ENCODE data around the gene KATNBL1.
"Not testable (repeated sequence)": the region's sequence is repeated elsewhere in the genome, so short reads cannot be mapped to it uniquely, and the experiment has no call there.

The KATNBL1 gene

GRCh38 chr15:34193272-34193671 is 16.6 kb downstream of the KATNBL1 start:
- DNase-seq, result not testable (repeated sequence)

GRCh38 chr15:34188711-34189110 is 21.2 kb downstream of the KATNBL1 start:
- no peak for DNase-seq

DNA sequence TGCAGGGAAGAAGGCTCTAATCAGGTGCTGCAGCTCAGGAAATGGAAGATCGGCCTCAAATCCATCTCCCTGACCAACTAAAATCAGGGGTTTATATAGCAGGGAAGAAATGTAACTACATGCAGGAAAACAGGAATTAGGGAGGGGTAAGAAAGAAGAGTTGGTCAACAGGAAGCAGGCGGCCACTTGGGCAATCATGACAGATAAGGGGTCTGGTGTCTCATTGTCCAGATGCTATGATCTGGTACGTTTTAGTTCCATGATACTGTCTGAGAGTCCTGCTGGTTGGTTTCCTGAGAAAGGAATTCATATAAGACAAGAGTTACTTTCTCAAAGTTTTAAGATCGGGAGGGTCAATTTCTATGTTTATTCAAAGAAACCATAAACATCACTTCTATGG is 24.2 kb downstream of the KATNBL1 start:
- DNase-seq, result no peak

DNA sequence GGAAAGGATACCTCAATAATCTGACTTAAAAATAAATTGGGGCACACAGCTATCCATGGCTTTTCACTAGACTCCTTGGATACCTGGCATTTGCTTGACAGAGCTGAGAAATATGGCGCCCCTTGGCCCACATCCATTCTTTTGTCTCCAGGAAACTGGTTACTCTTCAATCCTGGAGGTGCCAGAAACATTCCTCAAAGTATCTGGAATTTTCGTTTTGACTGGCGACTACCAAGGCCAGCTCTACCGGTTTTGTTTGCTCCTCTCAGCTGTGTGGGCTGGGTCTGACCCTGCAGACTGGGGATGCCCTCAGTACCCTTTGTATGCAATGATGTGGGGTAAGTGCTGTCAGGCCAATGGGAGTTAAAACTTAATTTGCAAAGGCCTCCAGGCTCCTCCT is 27.0 kb downstream of the KATNBL1 start:
- no peak for DNase-seq

DNA sequence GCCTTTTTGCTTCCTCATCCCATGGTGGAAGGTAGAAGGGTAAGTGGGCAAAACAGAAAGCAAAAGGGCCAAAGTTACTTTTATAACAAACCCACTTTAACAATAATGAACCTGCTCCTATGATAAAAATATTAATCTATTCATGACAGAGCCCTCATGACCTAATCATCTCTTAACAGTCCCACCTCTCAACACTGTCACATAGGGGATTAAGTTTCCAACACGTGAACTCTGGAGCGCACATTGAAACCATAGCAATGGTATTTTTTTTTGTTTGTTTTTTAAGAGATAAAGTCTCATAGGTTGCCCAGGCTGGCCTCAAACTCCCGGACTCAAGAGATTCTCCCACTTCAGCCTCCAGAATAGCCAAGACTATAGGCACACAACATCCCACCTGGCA is 30.7 kb downstream of the KATNBL1 start:
- DNase-seq, result no peak

DNA sequence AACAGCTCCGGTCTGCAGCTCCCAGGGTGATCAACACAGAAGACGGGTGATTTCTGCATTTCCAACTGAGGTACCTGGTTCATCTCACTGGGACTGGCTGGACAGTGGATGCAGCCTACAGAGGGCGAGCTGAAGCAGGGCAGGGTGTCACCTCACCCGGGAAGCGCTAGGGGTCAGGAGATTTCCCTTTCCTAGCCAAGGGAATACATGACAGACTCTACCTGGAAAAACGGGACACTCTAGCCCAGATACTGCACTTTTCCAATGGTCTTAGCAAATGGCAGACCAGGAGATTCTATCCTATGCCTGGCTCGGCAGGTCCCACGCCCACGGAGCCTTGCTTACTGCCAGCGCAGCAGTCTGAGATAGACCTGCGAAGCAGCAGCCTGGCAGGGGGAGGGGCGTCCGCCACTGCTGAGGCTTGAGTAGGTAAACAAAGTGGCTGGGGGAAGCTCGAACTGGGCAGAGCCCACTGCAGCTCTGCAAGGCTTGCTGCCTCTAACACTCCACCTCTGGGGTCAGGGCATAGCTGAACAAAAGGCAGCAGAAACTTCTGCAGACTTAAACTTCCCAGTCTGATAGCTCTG is 43.8 kb downstream of the KATNBL1 start:
- DNase-seq, result not testable (repeated sequence)

DNA sequence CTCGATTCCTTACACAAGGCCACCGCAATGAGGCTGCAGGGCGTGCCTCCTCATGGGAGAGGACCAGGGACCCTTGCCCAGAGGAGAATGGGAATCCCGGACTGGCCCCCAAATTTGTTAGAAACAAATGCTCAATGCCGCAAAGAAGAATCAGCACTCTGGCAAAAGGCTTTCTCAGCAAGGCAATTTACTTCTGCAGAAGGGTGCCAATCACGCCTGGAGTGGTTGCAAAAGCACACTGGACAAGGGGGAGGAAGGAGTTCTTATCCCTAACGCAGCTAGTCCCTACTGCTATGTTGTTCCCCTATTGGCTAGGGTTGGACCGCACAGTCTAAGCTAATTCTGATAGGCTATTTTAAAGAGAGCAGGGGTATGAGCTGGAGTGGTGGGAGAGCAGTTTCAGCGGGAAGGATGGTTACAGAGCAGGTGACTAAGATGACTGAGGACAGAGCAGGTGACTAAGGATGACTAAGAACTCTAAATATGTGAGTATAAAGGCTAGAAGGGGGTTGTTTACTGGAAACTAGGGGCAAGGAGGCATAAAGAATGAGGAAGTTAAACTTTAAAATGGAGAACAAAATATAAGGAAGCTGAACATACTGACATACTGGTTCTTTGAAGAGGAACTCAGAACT is 48.5 kb downstream of the KATNBL1 start:
- no peak for DNase-seq

GRCh38 chr15:34160735-34161134 is 49.2 kb downstream of the KATNBL1 start:
- no peak for DNase-seq

DNA sequence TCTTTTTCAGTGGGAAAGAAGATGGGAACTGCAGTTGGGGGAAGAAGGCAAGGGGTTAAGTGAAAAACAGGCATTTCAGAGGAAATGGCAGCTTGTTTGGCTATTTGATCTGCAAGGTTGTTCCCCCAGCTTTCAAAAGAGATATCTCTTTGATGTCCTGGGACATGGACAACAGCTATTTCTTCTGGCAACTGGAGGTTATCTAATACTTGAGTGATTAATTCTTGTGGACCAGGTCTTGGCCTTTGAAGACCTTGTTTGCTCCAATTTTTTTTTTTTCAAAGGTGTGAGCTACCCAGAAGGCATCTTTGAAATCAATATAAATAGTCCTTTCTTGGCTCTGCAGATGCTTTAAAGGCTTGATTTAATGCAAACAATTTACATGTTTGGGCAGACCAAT is 51.5 kb downstream of the KATNBL1 start:
- DNase-seq, result no peak

GRCh38 chr15:34155859-34156258 is 54.0 kb downstream of the KATNBL1 start:
- DNase-seq, result no peak

GRCh38 chr15:34154725-34155204 is 55.1 kb downstream of the KATNBL1 start:
- no peak for DNase-seq

DNA sequence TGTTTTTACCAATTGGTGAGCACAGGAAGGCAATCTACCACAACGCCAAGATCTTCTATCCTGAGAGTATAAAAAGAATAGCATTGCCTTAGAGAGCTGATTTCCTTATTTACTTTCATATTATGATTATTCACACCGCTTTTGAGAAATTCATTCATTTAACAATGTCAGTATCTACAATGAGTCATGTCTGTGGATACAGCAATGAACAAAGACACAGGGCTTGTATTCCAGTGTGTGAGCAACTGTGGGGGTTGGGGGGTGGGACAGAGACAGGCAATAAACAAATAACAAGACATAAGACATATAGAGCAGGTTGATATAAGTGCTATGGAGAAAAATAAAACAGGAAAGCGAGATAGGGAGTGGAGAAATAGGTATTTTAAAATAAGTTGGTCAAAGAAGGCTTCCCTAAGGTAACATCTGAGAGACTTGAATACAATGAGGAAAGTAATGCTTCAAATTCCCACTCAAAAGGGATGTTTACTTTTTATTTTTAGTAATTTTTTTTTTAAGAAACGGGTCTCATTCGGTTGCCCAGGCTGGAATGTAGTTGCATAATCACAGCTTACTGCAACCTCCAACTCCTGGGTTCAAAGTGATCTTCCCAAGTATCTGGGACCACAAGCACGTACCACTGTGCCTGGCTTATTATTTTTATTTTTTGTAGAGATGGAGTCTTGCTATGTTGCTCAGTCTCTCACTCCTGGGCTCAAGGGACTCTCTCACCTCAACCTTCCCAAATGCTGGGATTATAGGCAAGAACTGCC is 62.3 kb downstream of the KATNBL1 start:
- no peak for DNase-seq

- no peak for DNase-seq
Observed at GRCh38 chr15:34133511-34133910, 76.4 kb downstream of the KATNBL1 start.

- no peak for DNase-seq
Observed at GRCh38 chr15:34132881-34133280, 77.0 kb downstream of the KATNBL1 start.

GRCh38 chr15:34128898-34129297 is 81.0 kb downstream of the KATNBL1 start:
- DNase-seq, result no peak

- DNase-seq, result no peak
Observed at GRCh38 chr15:34126522-34126921, 83.4 kb downstream of the KATNBL1 start.

DNA sequence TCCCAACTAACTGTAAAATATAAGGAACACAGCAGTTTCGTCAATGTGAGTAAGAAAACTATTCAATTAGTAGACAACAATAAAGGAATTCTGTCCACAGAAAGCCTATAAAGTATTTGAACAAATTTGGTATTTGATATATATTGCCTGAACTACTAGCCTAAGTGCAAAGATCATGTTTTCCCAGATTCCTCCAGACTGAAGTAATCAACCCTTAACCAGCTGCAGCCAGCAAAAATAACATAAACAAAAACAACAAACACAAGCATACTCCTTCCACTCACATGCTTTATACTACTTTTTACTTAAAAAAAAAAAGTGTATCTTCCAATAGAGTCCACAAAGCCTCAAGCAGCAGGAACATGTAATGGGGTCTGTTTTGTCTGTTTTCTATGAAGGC is 84.0 kb downstream of the KATNBL1 start:
- no peak for DNase-seq

DNA sequence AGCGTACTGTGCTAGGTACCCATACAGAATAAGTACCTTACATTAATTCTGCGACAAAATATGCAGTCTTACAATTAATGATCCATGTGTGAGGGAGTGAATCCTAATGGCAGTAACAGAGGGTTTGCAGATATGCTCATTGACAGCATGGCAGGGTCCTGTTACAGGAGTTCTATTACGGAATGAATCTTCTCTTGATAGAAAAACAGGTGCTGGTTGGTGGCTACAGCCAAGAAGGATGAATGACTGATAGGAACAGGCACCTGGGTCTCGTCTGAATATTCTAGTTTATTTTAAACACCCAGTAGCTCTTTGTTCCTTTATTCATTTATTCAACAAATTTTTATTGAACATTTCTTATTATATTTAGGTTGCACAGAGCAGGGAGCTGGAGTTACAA is 85.2 kb downstream of the KATNBL1 start:
- DNase-seq, result no peak

GRCh38 chr15:34122771-34123183 is 87.1 kb downstream of the KATNBL1 start:
- DNase-seq, result no peak

- not testable (repeated sequence) for DNase-seq
Observed at GRCh38 chr15:34121786-34122185, 88.1 kb downstream of the KATNBL1 start.

DNA sequence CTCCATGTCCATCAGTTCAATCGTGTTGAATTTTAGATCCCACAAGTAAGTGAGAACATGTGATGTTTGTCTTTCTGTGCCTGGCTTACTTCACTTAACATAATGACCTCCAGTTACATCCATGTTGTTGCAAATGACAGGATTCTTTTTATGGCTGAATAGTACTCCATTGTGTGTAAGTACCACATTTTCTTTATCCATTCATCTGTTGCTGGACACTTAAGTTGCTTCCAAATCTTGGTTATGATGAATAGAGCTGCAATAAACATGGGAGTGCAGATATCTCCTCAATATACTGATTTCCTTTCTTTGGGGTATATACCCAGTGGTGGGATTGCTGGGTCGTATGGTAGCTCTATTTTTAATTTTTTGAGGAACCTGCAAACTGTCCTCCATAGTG is 89.5 kb downstream of the KATNBL1 start:
- DNase-seq, result not testable (repeated sequence)

DNA sequence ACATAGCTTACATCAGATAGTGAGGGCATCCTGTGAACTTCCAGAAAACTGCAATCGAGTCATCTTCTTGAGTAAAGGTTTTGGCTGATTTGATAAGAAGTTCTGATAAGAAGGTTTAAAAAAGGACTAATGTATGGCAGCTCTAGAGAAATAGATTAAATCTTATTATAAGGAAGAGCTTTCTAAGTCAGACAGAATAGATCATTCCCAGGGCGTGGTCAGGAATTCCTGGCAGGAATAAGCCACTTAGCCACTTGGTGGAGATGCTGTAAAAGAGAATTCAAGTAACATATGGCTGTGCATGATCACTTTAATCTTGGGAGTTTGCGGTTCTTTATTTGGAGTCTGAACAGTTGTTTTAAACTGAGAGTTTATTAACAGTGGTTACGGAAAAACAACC is 90.6 kb downstream of the KATNBL1 start:
- no peak for DNase-seq

DNA sequence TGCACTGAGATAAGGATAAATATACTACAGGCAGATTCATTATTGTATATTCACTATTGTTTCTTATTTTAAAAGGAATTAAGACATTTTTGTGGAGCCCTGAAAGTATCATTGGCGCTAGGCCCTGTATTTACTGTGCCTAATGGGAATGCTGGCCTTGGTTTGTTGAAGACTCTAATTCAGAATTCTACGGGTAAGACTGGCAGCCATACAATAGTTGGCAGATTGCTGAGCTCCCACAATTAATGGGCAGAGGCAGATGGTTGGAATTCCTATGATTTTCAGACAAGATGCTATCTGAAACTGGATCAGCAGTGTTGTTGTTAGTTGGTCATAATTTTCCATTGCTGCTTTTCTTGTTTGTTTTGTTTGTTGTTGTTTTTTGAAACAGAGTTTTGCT is 93.3 kb downstream of the KATNBL1 start:
- DNase-seq, result no peak

GRCh38 chr15:34114739-34115138 is 95.2 kb downstream of the KATNBL1 start:
- no peak for DNase-seq
